Esophagus (tissue), 2 donors: ENCODE data around the gene PDK2. TPM values are rescaled to one million over a fixed set of nuclear protein-coding genes. Genes with fewer than 3 reads are reported as not detected.
A peak's percentile ranks its signal among the peaks of the same experiment; 100 is the strongest.

Experiments
- H3K27ac ChIP-seq, 2 donors: one replicate each; pipeline ENCODE4 v1.5.1; 2013; ENCODE audit warnings: low read depth in 2 of 2, mild to moderate bottlenecking in 2 of 2, inconsistent platforms in 1 of 2, low read length in 1 of 2, moderate library complexity in 1 of 2
- H3K27me3 ChIP-seq, 2 donors: one replicate each; pipeline ENCODE4 v1.6.1; 2013; ENCODE audit warnings: low read length in 2 of 2, control low read depth in 1 of 2, mild to moderate bottlenecking in 1 of 2; ENCODE audit not compliant: insufficient read depth in 2 of 2, control insufficient read depth in 1 of 2
- H3K36me3 ChIP-seq, 2 donors: one replicate each; pipeline ENCODE4 v1.6.1; 2013; ENCODE audit warnings: low read length in 1 of 2; ENCODE audit not compliant: control insufficient read depth in 2 of 2, insufficient read depth in 2 of 2
- H3K4me1 ChIP-seq, 2 donors: one replicate each; pipeline ENCODE4 v1.6.1; 2013; ENCODE audit warnings: low read length in 1 of 2; ENCODE audit not compliant: control insufficient read depth in 2 of 2, insufficient read depth in 2 of 2
- H3K4me3 ChIP-seq, 2 donors: one replicate each; pipeline ENCODE4 v1.5.1; 2013; ENCODE audit warnings: low read length in 2 of 2, mild to moderate bottlenecking in 2 of 2, low read depth in 1 of 2, moderate library complexity in 1 of 2
- H3K9me3 ChIP-seq, 2 donors: one replicate each; pipeline ENCODE4 v1.6.1; 2013; ENCODE audit warnings: mild to moderate bottlenecking in 2 of 2, low read depth in 1 of 2, low read length in 1 of 2, moderate library complexity in 1 of 2; ENCODE audit not compliant: control insufficient read depth in 2 of 2, insufficient read depth in 1 of 2
- WGBS, 2 donors: extraction: QIAGEN DNeasy Blood & Tissue Kit; methylation state at CpG; one replicate each; pipeline ENCODE4 v1.1.7; 2013; 5-methylcytosine and 5-hydroxymethylcytosine counted together
- polyA plus RNA-seq, 2 donors: library from polyadenylated mRNA; stranded (reverse); fragments of 200-250 nt; gene quantifications; one replicate each; pipeline ENCODE4 v1.2.3, GENCODE V29; 2013
- donor health status: healthy with polysubstance abuse.
- donor health status: Bipolar disorder and iron deficiency.

PDK2 gene
- polyA plus RNA-seq: 10 to 100 TPM; 12.1 to 13.5 TPM

DNA sequence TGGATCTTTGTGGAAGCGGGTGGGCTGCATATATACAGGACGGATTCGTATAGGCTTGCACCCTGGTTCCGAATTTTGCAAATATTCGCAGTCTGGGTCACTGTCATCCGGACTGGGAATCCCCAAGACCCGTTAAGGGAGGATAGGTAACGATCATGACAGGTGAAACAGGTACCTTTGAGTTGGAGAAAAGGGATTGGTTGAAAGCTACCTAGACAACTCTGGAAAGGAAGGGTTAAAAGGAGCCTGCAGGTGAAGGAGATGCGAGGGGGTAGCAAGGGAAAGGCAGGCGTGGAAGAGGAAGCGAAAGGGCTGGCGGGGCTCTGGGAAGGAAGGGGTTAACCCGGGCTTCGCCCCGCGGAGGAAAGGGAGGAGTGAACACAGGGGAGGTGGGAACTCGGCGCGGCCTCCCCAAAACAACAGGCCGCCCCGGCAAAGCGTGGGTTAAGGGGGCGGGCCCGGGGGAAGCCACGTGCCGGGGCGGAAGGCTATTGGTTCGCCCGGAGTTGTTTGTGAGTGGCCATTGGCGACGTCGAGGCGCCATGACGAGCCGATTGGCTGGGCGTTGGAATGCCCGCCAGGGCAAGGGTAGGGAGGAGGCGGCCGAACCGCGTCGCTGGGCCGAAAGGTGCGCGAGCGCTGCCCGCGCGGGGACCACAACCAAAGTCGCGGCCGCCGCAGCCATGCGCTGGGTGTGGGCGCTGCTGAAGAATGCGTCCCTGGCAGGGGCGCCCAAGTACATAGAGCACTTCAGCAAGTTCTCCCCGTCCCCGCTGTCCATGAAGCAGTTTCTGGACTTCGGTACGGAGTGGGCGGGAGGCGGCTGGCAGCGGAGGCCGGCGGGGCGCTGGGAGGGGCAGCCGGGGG lies at the start of gene PDK2:
PDK2 (plus strand) TSS at position 599 of the 867 bp plus-strand sequence; CDS start at position 684, 85 bp downstream.
- Histone ChIP-seq H3K27me3 (no peaks in the 10 kb centered on the region), H3K4me3 (peak within 1 kb of the TSS; percentile 81 to 83), H3K4me1 (peaks cover 8 to 16% of the 10 kb centered on the region in 2 donors), H3K36me3 (peaks cover 0 to 11% of the 10 kb centered on the region in 2 donors), H3K9me3 (no peaks in the 10 kb centered on the region), H3K27ac (peak within 1 kb of the TSS; percentile 77 to 79)
- WGBS, 2 donors: 1% methylated on average over 68 of the region's 68 CpGs

GRCh38 chr17:50046179-50046578 lies 49.0 kb upstream of the PDK2 start:
- WGBS, 2 donors: 79 to 82% methylated on average over 2 of the region's 2 CpGs
- H3K36me3 ChIP-seq: no peaks in the 10 kb centered on the region
- no peaks in the 10 kb centered on the region for H3K9me3 ChIP-seq
- H3K27ac ChIP-seq: no peak overlapping the region
- H3K27me3 ChIP-seq: no peaks in the 10 kb centered on the region
- H3K4me1 ChIP-seq: peaks cover 6 to 25% of the 10 kb centered on the region in 2 donors
- no peak overlapping the region for H3K4me3 ChIP-seq

GRCh38 chr17:50046667-50047066 lies 48.5 kb upstream of the PDK2 start:
- 79 to 83% methylated on average over 6 of the region's 6 CpGs for WGBS, 2 donors
- H3K4me3 ChIP-seq: no peak overlapping the region
- H3K27me3 ChIP-seq: no peaks in the 10 kb centered on the region
- H3K27ac ChIP-seq: no peak overlapping the region
- peaks cover 7 to 30% of the 10 kb centered on the region in 2 donors for H3K4me1 ChIP-seq
- H3K9me3 ChIP-seq: no peaks in the 10 kb centered on the region
- H3K36me3 ChIP-seq: no peaks in the 10 kb centered on the region

DNA sequence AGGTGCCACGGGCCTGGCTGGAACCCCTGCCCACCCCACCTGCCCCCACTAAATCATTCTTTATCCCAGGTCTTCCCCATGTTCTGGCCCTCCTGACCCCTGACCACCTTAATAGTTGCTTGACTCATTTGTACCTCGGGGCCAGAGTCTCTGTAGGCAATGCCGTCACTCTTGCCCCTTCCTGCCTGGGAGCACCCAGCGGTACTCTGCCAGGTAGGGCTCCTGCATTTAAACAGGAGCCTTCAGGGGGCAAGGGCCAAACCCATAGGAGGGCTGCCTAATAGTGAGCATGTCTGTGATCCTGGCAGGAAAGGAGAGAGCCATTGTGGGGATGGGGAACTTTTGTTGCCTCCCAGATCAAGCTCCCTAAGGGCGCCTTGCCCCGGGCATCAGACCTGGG lies 48.1 kb upstream of the PDK2 start:
- Histone ChIP-seq H3K4me1 (peaks cover 7 to 30% of the 10 kb centered on the region in 2 donors), H3K4me3 (no peak overlapping the region), H3K27ac (no peak overlapping the region), H3K36me3 (no peaks in the 10 kb centered on the region), H3K27me3 (no peaks in the 10 kb centered on the region), H3K9me3 (no peaks in the 10 kb centered on the region)
- 68 to 73% methylated on average over 6 of the region's 6 CpGs for WGBS, 2 donors

GRCh38 chr17:50047488-50048126 lies 47.5 kb upstream of the PDK2 start:
- H3K4me3 ChIP-seq: no peak overlapping the region
- H3K9me3 ChIP-seq: no peaks in the 10 kb centered on the region
- no peaks in the 10 kb centered on the region for H3K27me3 ChIP-seq
- peaks cover 7 to 30% of the 10 kb centered on the region in 2 donors for H3K4me1 ChIP-seq
- 52 to 66% methylated on average over 9 of the region's 9 CpGs for WGBS, 2 donors
- peak overlapping the region in 1 of 2 donors; percentile 1 for H3K27ac ChIP-seq
- no peaks in the 10 kb centered on the region for H3K36me3 ChIP-seq

- Histone ChIP-seq H3K36me3 (no peaks in the 10 kb centered on the region), H3K27ac (no peak overlapping the region), H3K4me1 (peaks cover 7 to 32% of the 10 kb centered on the region in 2 donors), H3K27me3 (no peaks in the 10 kb centered on the region), H3K4me3 (no peak overlapping the region), H3K9me3 (no peaks in the 10 kb centered on the region)
- 91 to 93% methylated on average over 17 of the region's 17 CpGs for WGBS, 2 donors
Measured at GRCh38 chr17:50048146-50048720, 46.9 kb upstream of the PDK2 start.

GRCh38 chr17:50048988-50049387 lies 46.2 kb upstream of the PDK2 start:
- Histone ChIP-seq H3K4me3 (no peak overlapping the region), H3K36me3 (no peaks in the 10 kb centered on the region), H3K27ac (no peak overlapping the region), H3K9me3 (no peaks in the 10 kb centered on the region), H3K4me1 (peaks cover 4 to 35% of the 10 kb centered on the region in 2 donors), H3K27me3 (no peaks in the 10 kb centered on the region)
- 81 to 86% methylated on average over 4 of the region's 4 CpGs for WGBS, 2 donors

- Histone ChIP-seq H3K27ac (no peak overlapping the region), H3K36me3 (no peaks in the 10 kb centered on the region), H3K9me3 (no peaks in the 10 kb centered on the region), H3K4me3 (no peak overlapping the region), H3K27me3 (no peaks in the 10 kb centered on the region), H3K4me1 (peaks cover 4 to 35% of the 10 kb centered on the region in 2 donors)
- 73 to 80% methylated on average over 3 of the region's 3 CpGs for WGBS, 2 donors
Measured at GRCh38 chr17:50049636-50050035, 45.5 kb upstream of the PDK2 start.

GRCh38 chr17:50050431-50051032 lies 44.6 kb upstream of the PDK2 start:
- WGBS, 2 donors: 80 to 86% methylated on average over 12 of the region's 12 CpGs
- Histone ChIP-seq H3K27me3 (no peaks in the 10 kb centered on the region), H3K4me3 (no peak overlapping the region), H3K4me1 (peaks cover 4 to 32% of the 10 kb centered on the region in 2 donors), H3K9me3 (no peaks in the 10 kb centered on the region), H3K36me3 (no peaks in the 10 kb centered on the region), H3K27ac (peak overlapping the region in 1 of 2 donors; percentile 49)
